ENCODE results near the gene SPANXN4.

DNA sequence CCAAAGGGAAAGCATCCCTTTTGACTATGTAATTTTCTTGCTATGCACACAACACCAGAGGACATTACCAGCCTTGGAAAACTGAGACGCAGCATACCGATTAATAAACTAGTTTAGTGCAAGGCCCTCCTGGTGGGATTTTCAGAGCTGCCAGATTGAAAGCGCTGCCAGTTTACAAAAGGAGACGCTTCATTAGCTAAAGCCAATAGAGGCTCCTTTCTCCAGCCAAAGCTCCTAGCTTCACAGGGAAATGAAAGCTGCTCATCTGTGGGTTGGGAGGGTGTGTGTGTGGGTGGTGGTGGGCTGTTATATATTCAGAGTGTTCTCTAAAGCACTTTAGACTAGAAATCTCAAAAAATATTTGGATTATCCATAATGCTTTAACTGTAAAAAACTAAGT lies 32.4 kb downstream of the SPANXN4 start:
- TF ChIP-seq POLR2A (IDR thresholded peaks at IDR 0.05) = no peak
- TF ChIP-seq, protein P1, sequence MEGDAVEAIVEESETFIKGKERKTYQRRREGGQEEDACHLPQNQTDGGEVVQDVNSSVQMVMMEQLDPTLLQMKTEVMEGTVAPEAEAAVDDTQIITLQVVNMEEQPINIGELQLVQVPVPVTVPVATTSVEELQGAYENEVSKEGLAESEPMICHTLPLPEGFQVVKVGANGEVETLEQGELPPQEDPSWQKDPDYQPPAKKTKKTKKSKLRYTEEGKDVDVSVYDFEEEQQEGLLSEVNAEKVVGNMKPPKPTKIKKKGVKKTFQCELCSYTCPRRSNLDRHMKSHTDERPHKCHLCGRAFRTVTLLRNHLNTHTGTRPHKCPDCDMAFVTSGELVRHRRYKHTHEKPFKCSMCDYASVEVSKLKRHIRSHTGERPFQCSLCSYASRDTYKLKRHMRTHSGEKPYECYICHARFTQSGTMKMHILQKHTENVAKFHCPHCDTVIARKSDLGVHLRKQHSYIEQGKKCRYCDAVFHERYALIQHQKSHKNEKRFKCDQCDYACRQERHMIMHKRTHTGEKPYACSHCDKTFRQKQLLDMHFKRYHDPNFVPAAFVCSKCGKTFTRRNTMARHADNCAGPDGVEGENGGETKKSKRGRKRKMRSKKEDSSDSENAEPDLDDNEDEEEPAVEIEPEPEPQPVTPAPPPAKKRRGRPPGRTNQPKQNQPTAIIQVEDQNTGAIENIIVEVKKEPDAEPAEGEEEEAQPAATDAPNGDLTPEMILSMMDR (IDR thresholded peaks at IDR 0.05) = no peak

Measured in lower leg skin (tissue), 3 donors.